AG04450 (cell line): ENCODE measurements around the gene PCDHB1. TPM values are rescaled to one million over a fixed set of nuclear protein-coding genes. Genes with fewer than 3 reads are reported as not detected.

Experiments used
- CTCF ChIA-PET: fragments of 300-600, 350-600 bp; formaldehyde crosslinking; extraction: SDS; loops from one replicate; lab custom pipeline; 2022; ENCODE audit warnings: antibody characterized with exemption, inconsistent platforms; lab: Charles Lee
- POLR2A ChIA-PET: fragments of 350-600 bp; formaldehyde crosslinking; extraction: SDS; loops from one replicate; lab custom pipeline; 2021; ENCODE audit warnings: antibody characterized with exemption, inconsistent platforms; lab: Yijun Ruan, JAX
- DNase-seq: peaks from one replicate; pipeline ENCODE4 v3.0.0-alpha.2; 2011; ENCODE audit warnings: low read depth, low spot score
- H3K27ac ChIP-seq: one replicate; pipeline ENCODE4 v1.5.1; 2012; ENCODE audit warnings: low read depth, low read length, control low read depth
- H3K27me3 ChIP-seq: one replicate; pipeline ENCODE4 v1.6.0; 2012; ENCODE audit warnings: low read length; ENCODE audit not compliant: control insufficient read depth, insufficient read depth
- H3K4me3 ChIP-seq: 2 replicates; pipeline ENCODE4 v1.5.1; 2011; ENCODE audit warnings: mild to moderate bottlenecking, low read depth, low read length, control low read depth
- H3K9me3 ChIP-seq: 2 replicates; pipeline ENCODE4 v1.5.1; 2012; ENCODE audit warnings: low read length; ENCODE audit not compliant: control insufficient read depth, insufficient read depth
- polyA minus RNA-seq: library from RNA; depleted of rRNA, polyadenylated mRNA; stranded (reverse); fragments of >200 nt; gene quantifications from 2 replicates; pipeline ENCODE4 v1.2.3, GENCODE V29; 2011; rRNA and poly(A)+ RNA removed
- polyA plus RNA-seq: library from polyadenylated mRNA; depleted of rRNA; stranded (reverse); fragments of >200 nt; gene quantifications from 2 replicates; pipeline ENCODE4 v1.2.3, GENCODE V29; 2011; rRNA removed
- TF ChIP-seq, protein P1 (sequence below): IDR thresholded peaks from 2 replicates; pipeline ENCODE4 v1.5.1; 2011; ENCODE audit warnings: low read depth, low read length, control low read depth, inconsistent platforms

PCDHB1 gene, protein sequence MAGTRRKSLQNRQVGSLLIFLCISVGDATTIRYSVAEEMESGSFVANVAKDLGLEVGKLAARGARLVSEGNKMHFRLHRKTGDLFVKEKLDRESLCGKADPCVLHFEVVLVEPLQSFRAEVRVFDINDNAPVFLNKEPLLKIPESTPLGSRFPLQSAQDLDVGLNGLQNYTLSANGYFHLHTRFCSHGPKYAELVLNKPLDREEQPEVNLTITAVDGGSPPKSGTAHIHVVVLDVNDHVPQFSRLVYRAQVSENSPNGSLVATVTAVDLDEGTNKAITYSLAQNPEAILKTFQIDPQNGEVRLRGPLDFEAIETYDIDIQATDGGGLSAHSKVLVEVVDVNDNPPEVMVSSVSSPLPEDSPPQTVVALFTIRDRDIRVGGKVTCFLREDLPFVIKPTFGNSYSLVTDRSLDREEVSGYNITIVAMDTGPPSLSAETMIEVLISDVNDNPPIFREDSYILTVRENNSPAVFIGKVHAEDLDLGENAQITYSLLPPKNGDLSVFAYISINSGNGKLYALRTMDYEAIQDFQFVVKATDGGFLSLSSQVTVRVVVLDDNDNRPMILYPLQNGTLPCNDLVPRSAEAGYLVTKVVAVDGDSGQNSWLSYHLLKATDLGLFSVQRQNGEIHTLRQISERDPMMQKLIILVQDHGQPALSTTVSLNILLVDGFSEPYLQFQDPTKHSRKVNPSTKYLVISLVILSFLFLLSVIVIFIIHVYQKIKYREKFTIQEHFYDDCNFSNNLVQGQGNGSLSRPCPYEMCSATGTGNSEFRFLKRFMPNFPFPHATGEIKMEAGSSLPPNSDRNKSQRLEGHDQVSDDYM
- polyA plus RNA-seq (not detected in 2 replicates), polyA minus RNA-seq (not detected in 2 replicates)

- Histone ChIP-seq H3K27me3 (no peaks in the 10 kb centered on the region), H3K27ac (no peak within 1 kb of the TSS), H3K9me3 (peaks cover 29% of the 10 kb centered on the region), H3K4me3 (no peak within 1 kb of the TSS)
- no peak for DNase-seq
- ChIA-PET CTCF (no interaction called here), POLR2A (no interaction called here)
- TF ChIP-seq, protein P1, sequence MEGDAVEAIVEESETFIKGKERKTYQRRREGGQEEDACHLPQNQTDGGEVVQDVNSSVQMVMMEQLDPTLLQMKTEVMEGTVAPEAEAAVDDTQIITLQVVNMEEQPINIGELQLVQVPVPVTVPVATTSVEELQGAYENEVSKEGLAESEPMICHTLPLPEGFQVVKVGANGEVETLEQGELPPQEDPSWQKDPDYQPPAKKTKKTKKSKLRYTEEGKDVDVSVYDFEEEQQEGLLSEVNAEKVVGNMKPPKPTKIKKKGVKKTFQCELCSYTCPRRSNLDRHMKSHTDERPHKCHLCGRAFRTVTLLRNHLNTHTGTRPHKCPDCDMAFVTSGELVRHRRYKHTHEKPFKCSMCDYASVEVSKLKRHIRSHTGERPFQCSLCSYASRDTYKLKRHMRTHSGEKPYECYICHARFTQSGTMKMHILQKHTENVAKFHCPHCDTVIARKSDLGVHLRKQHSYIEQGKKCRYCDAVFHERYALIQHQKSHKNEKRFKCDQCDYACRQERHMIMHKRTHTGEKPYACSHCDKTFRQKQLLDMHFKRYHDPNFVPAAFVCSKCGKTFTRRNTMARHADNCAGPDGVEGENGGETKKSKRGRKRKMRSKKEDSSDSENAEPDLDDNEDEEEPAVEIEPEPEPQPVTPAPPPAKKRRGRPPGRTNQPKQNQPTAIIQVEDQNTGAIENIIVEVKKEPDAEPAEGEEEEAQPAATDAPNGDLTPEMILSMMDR = no peak
Measured at GRCh38 chr5:141050622-141051520, at the start of gene PCDHB1. Gene PCDHB1 (plus strand): TSS chr5:141051374. CDS start chr5:141051471, 97 bp downstream.

GRCh38 chr5:141001446-141001843 lies 49.7 kb upstream of the PCDHB1 start:
- Histone ChIP-seq H3K4me3 (no peak overlapping the region), H3K9me3 (peaks cover 12% of the 10 kb centered on the region), H3K27ac (no peak overlapping the region), H3K27me3 (no peaks in the 10 kb centered on the region)
- POLR2A ChIA-PET = no interaction called here
- CTCF ChIA-PET = no interaction called here
- TF ChIP-seq, protein P1 = no peak
- no peak for DNase-seq

GRCh38 chr5:141001844-141002604 lies 49.1 kb upstream of the PCDHB1 start:
- Histone ChIP-seq H3K4me3 (no peak overlapping the region), H3K27ac (no peak overlapping the region), H3K9me3 (peaks cover 12% of the 10 kb centered on the region), H3K27me3 (no peaks in the 10 kb centered on the region)
- TF ChIP-seq, protein P1 = no peak
- no peak for DNase-seq
- ChIA-PET CTCF (no interaction called here), POLR2A (no interaction called here)

GRCh38 chr5:141002605-141002965 lies 48.6 kb upstream of the PCDHB1 start:
- TF ChIP-seq, protein P1 = no peak
- CTCF ChIA-PET = no interaction called here

More at GRCh38 chr5:141002605-141002965, 48.6 kb upstream of the PCDHB1 start:
- POLR2A ChIA-PET = no interaction called here
- DNase-seq = no peak
- Histone ChIP-seq H3K9me3 (peaks cover 12% of the 10 kb centered on the region), H3K27me3 (no peaks in the 10 kb centered on the region), H3K4me3 (no peak overlapping the region), H3K27ac (no peak overlapping the region)
